Astrocyte (in vitro differentiated cells and primary cell): ENCODE results near the gene CAPRIN1. TPM values are rescaled to one million over a fixed set of nuclear protein-coding genes. Genes with fewer than 3 reads are reported as not detected.
"Not testable (repeated sequence)": the region's sequence is repeated elsewhere in the genome, so short reads cannot be mapped to it uniquely, and the experiment has no call there.

Source experiments
- DNase-seq: peaks from one replicate; pipeline ENCODE4 v3.0.0-alpha.2; 2010; ENCODE audit warnings: low read depth
- FAIRE-seq: peaks from 2 replicates; lab custom pipeline; 2011; peaks lifted over from hg19 to GRCh38; lab: Jason Lieb, UNC
- H2AFZ ChIP-seq: 2 replicates; pipeline ENCODE4 v1.6.0; 2012; ENCODE audit warnings: low read depth, low read length, inconsistent platforms
- H3K27ac ChIP-seq: 2 replicates; pipeline ENCODE4 v1.5.1; 2011; ENCODE audit warnings: low read depth, low read length, inconsistent platforms
- H3K27me3 ChIP-seq: 2 replicates; pipeline ENCODE4 v1.6.0; 2011; ENCODE audit warnings: low read length, inconsistent platforms; ENCODE audit not compliant: insufficient read depth
- H3K36me3 ChIP-seq: 2 replicates; pipeline ENCODE4 v1.5.1; 2011; ENCODE audit warnings: low read length, inconsistent platforms; ENCODE audit not compliant: insufficient read depth
- H3K4me1 ChIP-seq: 2 replicates; pipeline ENCODE4 v1.5.1; 2011; ENCODE audit warnings: low read length, inconsistent platforms; ENCODE audit not compliant: insufficient read depth
- H3K4me2 ChIP-seq: 2 replicates; pipeline ENCODE4 v1.6.0; 2012; ENCODE audit warnings: low read length, inconsistent platforms
- H3K4me3 ChIP-seq: 2 replicates; pipeline ENCODE4 v1.5.1; 2011; ENCODE audit warnings: low read depth, mild to moderate bottlenecking, low read length, inconsistent platforms; ENCODE audit not compliant: insufficient read depth
- H3K79me2 ChIP-seq: 2 replicates; pipeline ENCODE4 v1.6.0; 2012; ENCODE audit warnings: mild to moderate bottlenecking, low read length, inconsistent platforms; ENCODE audit not compliant: insufficient read depth
- H3K9ac ChIP-seq: 2 replicates; pipeline ENCODE4 v1.6.0; 2012; ENCODE audit warnings: mild to moderate bottlenecking, low read length, inconsistent platforms
- H3K9me3 ChIP-seq: 2 replicates; pipeline ENCODE4 v1.5.1; 2012; ENCODE audit warnings: low read depth, mild to moderate bottlenecking, low read length, inconsistent platforms; ENCODE audit not compliant: insufficient read depth
- H4K20me1 ChIP-seq: 2 replicates; pipeline ENCODE4 v1.6.0; 2012; ENCODE audit warnings: low read length, inconsistent platforms; ENCODE audit not compliant: insufficient read depth
- H3K27ac Mint-ChIP-seq: one replicate; pipeline ENCODE4 v1.8.0; 2021; ENCODE audit warnings: mild to moderate bottlenecking, mixed read lengths; ENCODE audit not compliant: unreplicated experiment
- H3K27me3 Mint-ChIP-seq: one replicate; pipeline ENCODE4 v1.8.0; 2021; ENCODE audit warnings: low read depth, mixed read lengths; ENCODE audit not compliant: unreplicated experiment
- H3K36me3 Mint-ChIP-seq: one replicate; pipeline ENCODE4 v1.8.0; 2021; ENCODE audit warnings: low read depth, mixed read lengths; ENCODE audit not compliant: unreplicated experiment
- H3K4me1 Mint-ChIP-seq: one replicate; pipeline ENCODE4 v1.8.0; 2021; ENCODE audit warnings: low read depth, mixed read lengths; ENCODE audit not compliant: unreplicated experiment
- H3K4me3 Mint-ChIP-seq: one replicate; pipeline ENCODE4 v1.8.0; 2021; ENCODE audit warnings: mild to moderate bottlenecking, moderate library complexity, mixed read lengths; ENCODE audit not compliant: unreplicated experiment
- H3K9me3 Mint-ChIP-seq: one replicate; pipeline ENCODE4 v1.8.0; 2021; ENCODE audit warnings: mild to moderate bottlenecking, mixed read lengths; ENCODE audit not compliant: unreplicated experiment
- EZH2 ChIP-seq: IDR thresholded peaks from 2 replicates; pipeline ENCODE4 v1.6.1; 2012; ENCODE audit warnings: mild to moderate bottlenecking, low read length, inconsistent platforms; ENCODE audit not compliant: insufficient read depth
- total RNA-seq: library from RNA; stranded (reverse); gene quantifications from 2 replicates; pipeline ENCODE4 v1.2.1, GENCODE V29; 2021
- TF ChIP-seq, protein P1 (sequence below): IDR thresholded peaks from 2 replicates; pipeline ENCODE4 v1.5.1; 2011; ENCODE audit warnings: low read depth, mild to moderate bottlenecking, inconsistent platforms, low read length, moderate library complexity; ENCODE audit not compliant: insufficient read depth

The CAPRIN1 gene
- total RNA-seq, 1 donor from 2014 or later, result 309 TPM

DNA sequence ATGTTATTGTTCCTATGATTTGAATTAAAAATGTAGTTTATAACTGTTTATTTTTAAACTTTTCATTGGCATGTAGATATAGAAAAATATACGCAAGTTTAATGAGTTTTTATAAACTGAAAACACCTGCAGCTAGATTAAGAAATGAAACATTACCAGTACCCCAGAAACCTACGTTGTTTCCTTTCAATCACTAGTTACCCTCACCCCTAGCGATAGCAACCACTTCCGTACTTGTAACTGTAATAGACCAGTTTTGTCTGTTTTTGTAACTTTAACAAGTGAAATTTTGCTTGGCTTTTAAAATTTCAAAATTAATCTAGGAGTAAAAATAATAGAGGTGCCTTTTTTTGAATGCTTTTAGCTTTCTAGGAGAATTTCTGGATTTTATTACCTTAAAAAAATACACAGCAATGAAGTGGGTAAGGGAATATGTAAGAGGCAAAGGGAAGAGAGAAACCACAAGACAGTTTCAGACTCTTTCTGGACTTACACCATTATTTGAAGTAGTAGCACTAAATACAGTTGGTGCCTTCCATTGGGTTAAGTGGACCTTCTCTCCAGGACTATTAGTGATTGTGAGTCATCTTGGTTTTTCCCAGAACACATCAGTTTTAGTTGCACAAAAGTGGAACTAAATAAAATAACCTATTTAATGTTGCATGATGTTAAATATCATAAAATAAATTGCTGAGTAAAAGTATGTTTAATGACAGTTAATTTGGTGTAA, 35.2 kb downstream of the CAPRIN1 start:
- no peak overlapping the region for H3K27ac ChIP-seq
- Mint-ChIP-seq H3K4me3 (no peak overlapping the region), H3K27ac (no peak overlapping the region), H3K4me1 (peaks cover 13% of the 10 kb centered on the region), H3K9me3 (no peaks in the 10 kb centered on the region), H3K36me3 (peaks cover 34% of the 10 kb centered on the region), H3K27me3 (no peaks in the 10 kb centered on the region)
- H3K4me2 ChIP-seq, result no peak overlapping the region
- FAIRE-seq (no peak), DNase-seq (peak; percentile 28)
- H3K36me3 ChIP-seq, result peaks cover 85% of the 10 kb centered on the region
- no peaks in the 10 kb centered on the region for H3K9me3 ChIP-seq
- peaks cover 62% of the 10 kb centered on the region for H4K20me1 ChIP-seq
- H3K4me3 ChIP-seq, result no peak overlapping the region
- peaks cover 83% of the 10 kb centered on the region for H3K79me2 ChIP-seq
- no peak for TF ChIP-seq EZH2
- TF ChIP-seq, protein P1, sequence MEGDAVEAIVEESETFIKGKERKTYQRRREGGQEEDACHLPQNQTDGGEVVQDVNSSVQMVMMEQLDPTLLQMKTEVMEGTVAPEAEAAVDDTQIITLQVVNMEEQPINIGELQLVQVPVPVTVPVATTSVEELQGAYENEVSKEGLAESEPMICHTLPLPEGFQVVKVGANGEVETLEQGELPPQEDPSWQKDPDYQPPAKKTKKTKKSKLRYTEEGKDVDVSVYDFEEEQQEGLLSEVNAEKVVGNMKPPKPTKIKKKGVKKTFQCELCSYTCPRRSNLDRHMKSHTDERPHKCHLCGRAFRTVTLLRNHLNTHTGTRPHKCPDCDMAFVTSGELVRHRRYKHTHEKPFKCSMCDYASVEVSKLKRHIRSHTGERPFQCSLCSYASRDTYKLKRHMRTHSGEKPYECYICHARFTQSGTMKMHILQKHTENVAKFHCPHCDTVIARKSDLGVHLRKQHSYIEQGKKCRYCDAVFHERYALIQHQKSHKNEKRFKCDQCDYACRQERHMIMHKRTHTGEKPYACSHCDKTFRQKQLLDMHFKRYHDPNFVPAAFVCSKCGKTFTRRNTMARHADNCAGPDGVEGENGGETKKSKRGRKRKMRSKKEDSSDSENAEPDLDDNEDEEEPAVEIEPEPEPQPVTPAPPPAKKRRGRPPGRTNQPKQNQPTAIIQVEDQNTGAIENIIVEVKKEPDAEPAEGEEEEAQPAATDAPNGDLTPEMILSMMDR, result no peak
- H3K9ac ChIP-seq, result no peak overlapping the region
- no peaks in the 10 kb centered on the region for H3K27me3 ChIP-seq
- H3K4me1 ChIP-seq, result no peaks in the 10 kb centered on the region
- no peak overlapping the region for H2AFZ ChIP-seq

DNA sequence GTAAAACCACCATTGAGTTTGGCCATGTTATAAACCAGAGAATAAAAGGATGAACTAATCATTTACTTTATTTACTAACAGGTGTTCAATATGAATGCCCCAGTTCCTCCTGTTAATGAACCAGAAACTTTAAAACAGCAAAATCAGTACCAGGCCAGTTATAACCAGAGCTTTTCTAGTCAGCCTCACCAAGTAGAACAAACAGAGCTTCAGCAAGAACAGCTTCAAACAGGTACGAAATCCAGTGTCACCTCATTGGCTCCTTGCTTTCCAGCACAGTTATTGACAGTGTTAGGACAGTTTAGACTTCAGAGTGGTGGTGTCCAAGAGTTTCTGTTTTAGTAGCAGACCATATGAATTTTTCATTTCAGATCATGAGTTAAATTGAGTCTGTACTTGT, 40.3 kb downstream of the CAPRIN1 start:
- Histone ChIP-seq H3K4me1 (no peaks in the 10 kb centered on the region), H3K4me3 (no peak overlapping the region), H2AFZ (no peak overlapping the region), H3K4me2 (no peak overlapping the region), H3K27me3 (no peaks in the 10 kb centered on the region), H3K9ac (no peak overlapping the region), H3K79me2 (peaks cover 71% of the 10 kb centered on the region), H4K20me1 (peaks cover 58% of the 10 kb centered on the region), H3K9me3 (no peaks in the 10 kb centered on the region), H3K36me3 (peaks cover 85% of the 10 kb centered on the region), H3K27ac (no peak overlapping the region)
- Mint-ChIP-seq H3K27ac (no peak overlapping the region), H3K27me3 (no peaks in the 10 kb centered on the region), H3K9me3 (no peaks in the 10 kb centered on the region), H3K4me1 (peaks cover 2% of the 10 kb centered on the region), H3K36me3 (peaks cover 18% of the 10 kb centered on the region), H3K4me3 (no peak overlapping the region)
- no peak for FAIRE-seq
- no peak for DNase-seq
- TF ChIP-seq, protein P1, result no peak
- no peak for TF ChIP-seq EZH2

DNA sequence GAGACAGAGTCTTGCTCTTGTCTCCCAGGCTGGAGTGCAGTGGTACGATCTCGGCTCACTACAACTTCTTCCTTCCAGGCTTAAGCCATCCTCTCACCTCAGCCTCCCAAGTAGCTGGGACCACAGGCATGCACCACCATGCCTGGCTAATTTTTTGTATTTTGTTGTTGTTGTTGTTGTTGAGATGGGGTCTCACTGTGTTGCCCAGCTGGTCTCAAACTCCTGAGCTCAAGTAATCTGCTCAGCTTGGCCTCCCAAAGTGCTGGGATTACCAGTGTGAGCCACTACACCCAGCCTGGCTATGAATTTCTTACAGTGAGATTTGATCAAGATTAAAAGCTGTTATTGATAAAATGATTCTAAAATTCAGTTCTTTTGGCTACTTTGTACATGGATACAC, 43.4 kb downstream of the CAPRIN1 start:
- H3K79me2 ChIP-seq, result peaks cover 55% of the 10 kb centered on the region
- not testable (repeated sequence) for DNase-seq, FAIRE-seq, H3K4me3 ChIP-seq, H3K27me3 Mint-ChIP-seq, H3K9me3 ChIP-seq, H3K9me3 Mint-ChIP-seq, H3K27me3 ChIP-seq, H2AFZ ChIP-seq, H3K4me1 ChIP-seq, H3K27ac ChIP-seq, H3K4me2 ChIP-seq, H3K9ac ChIP-seq, H3K4me1 Mint-ChIP-seq, H3K4me3 Mint-ChIP-seq
- peaks cover 93% of the 10 kb centered on the region for H3K36me3 ChIP-seq
- H3K27ac Mint-ChIP-seq, result peak overlapping the region; percentile 72
- peaks cover 45% of the 10 kb centered on the region for H4K20me1 ChIP-seq
- H3K36me3 Mint-ChIP-seq, result peaks cover 19% of the 10 kb centered on the region
